ENCODE results near the gene NONO.

DNA sequence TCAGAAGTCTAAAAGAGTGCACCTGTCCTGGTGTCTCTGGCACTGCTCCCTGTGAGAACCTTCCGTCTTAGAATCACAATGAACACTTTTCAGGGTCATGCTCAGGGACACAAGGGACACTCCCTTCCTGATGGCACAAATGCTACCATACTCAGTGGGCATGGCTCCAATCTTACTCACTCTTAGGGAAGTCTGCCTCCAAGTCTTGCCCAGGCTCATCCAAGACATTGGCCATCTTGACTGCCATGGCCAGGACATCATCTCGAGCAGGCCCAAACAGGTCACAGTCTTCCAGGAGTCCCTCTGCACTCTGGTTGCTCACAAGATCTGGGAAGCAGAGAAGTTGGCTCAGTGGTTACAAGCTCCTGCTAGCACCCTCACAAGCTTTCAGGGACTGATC, 38.3 kb upstream of the NONO start:
- TF ChIP-seq POLR2AphosphoS5 (IDR thresholded peaks at IDR 0.05) = no peak
- TF ChIP-seq, protein P1, sequence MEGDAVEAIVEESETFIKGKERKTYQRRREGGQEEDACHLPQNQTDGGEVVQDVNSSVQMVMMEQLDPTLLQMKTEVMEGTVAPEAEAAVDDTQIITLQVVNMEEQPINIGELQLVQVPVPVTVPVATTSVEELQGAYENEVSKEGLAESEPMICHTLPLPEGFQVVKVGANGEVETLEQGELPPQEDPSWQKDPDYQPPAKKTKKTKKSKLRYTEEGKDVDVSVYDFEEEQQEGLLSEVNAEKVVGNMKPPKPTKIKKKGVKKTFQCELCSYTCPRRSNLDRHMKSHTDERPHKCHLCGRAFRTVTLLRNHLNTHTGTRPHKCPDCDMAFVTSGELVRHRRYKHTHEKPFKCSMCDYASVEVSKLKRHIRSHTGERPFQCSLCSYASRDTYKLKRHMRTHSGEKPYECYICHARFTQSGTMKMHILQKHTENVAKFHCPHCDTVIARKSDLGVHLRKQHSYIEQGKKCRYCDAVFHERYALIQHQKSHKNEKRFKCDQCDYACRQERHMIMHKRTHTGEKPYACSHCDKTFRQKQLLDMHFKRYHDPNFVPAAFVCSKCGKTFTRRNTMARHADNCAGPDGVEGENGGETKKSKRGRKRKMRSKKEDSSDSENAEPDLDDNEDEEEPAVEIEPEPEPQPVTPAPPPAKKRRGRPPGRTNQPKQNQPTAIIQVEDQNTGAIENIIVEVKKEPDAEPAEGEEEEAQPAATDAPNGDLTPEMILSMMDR (IDR thresholded peaks at IDR 0.05; ENCODE audit: poor library complexity, severe bottlenecking) = no peak
- no peak for TF ChIP-seq EZH2 (IDR thresholded peaks at IDR 0.05; ENCODE audit: borderline replicate concordance, insufficient read depth, low read length, poor library complexity, severe bottlenecking)
- TF ChIP-seq SMC3 (conservative IDR thresholded peaks at IDR 0.05; ENCODE audit: poor library complexity) = no peak
- no peak for TF ChIP-seq EP300 (conservative IDR thresholded peaks at IDR 0.05; ENCODE audit: poor library complexity, severe bottlenecking)
- TF ChIP-seq RAD21 (conservative IDR thresholded peaks at IDR 0.05) = no peak
- no peak for TF ChIP-seq TAF1 (IDR thresholded peaks at IDR 0.05; ENCODE audit: low read depth)
- TF ChIP-seq MXI1 (conservative IDR thresholded peaks at IDR 0.05; ENCODE audit: poor library complexity, severe bottlenecking) = no peak
- TF ChIP-seq, protein P2, sequence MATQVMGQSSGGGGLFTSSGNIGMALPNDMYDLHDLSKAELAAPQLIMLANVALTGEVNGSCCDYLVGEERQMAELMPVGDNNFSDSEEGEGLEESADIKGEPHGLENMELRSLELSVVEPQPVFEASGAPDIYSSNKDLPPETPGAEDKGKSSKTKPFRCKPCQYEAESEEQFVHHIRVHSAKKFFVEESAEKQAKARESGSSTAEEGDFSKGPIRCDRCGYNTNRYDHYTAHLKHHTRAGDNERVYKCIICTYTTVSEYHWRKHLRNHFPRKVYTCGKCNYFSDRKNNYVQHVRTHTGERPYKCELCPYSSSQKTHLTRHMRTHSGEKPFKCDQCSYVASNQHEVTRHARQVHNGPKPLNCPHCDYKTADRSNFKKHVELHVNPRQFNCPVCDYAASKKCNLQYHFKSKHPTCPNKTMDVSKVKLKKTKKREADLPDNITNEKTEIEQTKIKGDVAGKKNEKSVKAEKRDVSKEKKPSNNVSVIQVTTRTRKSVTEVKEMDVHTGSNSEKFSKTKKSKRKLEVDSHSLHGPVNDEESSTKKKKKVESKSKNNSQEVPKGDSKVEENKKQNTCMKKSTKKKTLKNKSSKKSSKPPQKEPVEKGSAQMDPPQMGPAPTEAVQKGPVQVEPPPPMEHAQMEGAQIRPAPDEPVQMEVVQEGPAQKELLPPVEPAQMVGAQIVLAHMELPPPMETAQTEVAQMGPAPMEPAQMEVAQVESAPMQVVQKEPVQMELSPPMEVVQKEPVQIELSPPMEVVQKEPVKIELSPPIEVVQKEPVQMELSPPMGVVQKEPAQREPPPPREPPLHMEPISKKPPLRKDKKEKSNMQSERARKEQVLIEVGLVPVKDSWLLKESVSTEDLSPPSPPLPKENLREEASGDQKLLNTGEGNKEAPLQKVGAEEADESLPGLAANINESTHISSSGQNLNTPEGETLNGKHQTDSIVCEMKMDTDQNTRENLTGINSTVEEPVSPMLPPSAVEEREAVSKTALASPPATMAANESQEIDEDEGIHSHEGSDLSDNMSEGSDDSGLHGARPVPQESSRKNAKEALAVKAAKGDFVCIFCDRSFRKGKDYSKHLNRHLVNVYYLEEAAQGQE (IDR thresholded peaks at IDR 0.05; ENCODE audit: borderline replicate concordance) = no peak

Measured in neural cell (in vitro differentiated cells).